HG03108 (cell line): ENCODE data around the gene DHRS4L2.
"Not testable (repeated sequence)": the region's sequence is repeated elsewhere in the genome, so short reads cannot be mapped to it uniquely, and the experiment has no call there.

Source experiments
- ATAC-seq: cut with Tn5 transposase; IDR thresholded peaks from one replicate; pipeline ENCODE4 v1.9.1; 2021; ENCODE audit warnings: moderate library complexity; ENCODE audit not compliant: unreplicated experiment

DHRS4L2 gene

GRCh38 chr14:23970283-23970659, 18.5 kb upstream of the DHRS4L2 start:
- not testable (repeated sequence) for ATAC-seq

- ATAC-seq = not testable (repeated sequence)
Measured at GRCh38 chr14:23973178-23973577, 15.6 kb upstream of the DHRS4L2 start.

GRCh38 chr14:23974041-23974440, 14.7 kb upstream of the DHRS4L2 start:
- ATAC-seq = not testable (repeated sequence)

GRCh38 chr14:23977208-23977607, 11.5 kb upstream of the DHRS4L2 start:
- not testable (repeated sequence) for ATAC-seq

- not testable (repeated sequence) for ATAC-seq
Measured at GRCh38 chr14:23981951-23982813, 6.5 kb upstream of the DHRS4L2 start.

- ATAC-seq = no peak
Measured at GRCh38 chr14:23984891-23985602, 3.7 kb upstream of the DHRS4L2 start.

GRCh38 chr14:23988223-23988606, 514 bp upstream of the DHRS4L2 start:
- ATAC-seq = peak; percentile 8

GRCh38 chr14:23989734-23990445, 1.2 kb downstream of the DHRS4L2 start:
- not testable (repeated sequence) for ATAC-seq

GRCh38 chr14:23990961-23991360, 2.2 kb downstream of the DHRS4L2 start:
- ATAC-seq = not testable (repeated sequence)

GRCh38 chr14:23993042-23993441, 4.3 kb downstream of the DHRS4L2 start:
- ATAC-seq = not testable (repeated sequence)

- ATAC-seq = not testable (repeated sequence)
Measured at GRCh38 chr14:23996009-23996408, 7.3 kb downstream of the DHRS4L2 start.

GRCh38 chr14:23996825-23997224, 8.1 kb downstream of the DHRS4L2 start:
- not testable (repeated sequence) for ATAC-seq

GRCh38 chr14:23999640-24000039, 10.9 kb downstream of the DHRS4L2 start:
- ATAC-seq = not testable (repeated sequence)

GRCh38 chr14:24001078-24001477, 12.3 kb downstream of the DHRS4L2 start:
- not testable (repeated sequence) for ATAC-seq

GRCh38 chr14:24001679-24002078, 12.9 kb downstream of the DHRS4L2 start:
- ATAC-seq = not testable (repeated sequence)

- ATAC-seq = peak; percentile 28
Measured at GRCh38 chr14:24006471-24006816, 17.7 kb downstream of the DHRS4L2 start.

- peak; percentile 59 for ATAC-seq
Measured at GRCh38 chr14:24006817-24007652, 18.3 kb downstream of the DHRS4L2 start.

GRCh38 chr14:24011051-24011450, 22.3 kb downstream of the DHRS4L2 start:
- ATAC-seq = no peak

GRCh38 chr14:24012726-24013273, 24.1 kb downstream of the DHRS4L2 start:
- ATAC-seq = not testable (repeated sequence)
